ENCODE data around the gene SLC35B2. TPM values are rescaled to one million over a fixed set of nuclear protein-coding genes. Genes with fewer than 3 reads are reported as not detected.

The SLC35B2 gene
- total RNA-seq, 1 donor from 2014 or later: 77.0 TPM

- no peak for DNase-seq (ENCODE audit: extremely low spot score, unreplicated experiment)
- H3K4me3 Mint-ChIP-seq (ENCODE audit: unreplicated experiment): no peak overlapping the region
- H3K36me3 Mint-ChIP-seq (ENCODE audit: unreplicated experiment): no peaks in the 10 kb centered on the region
- H3K27ac Mint-ChIP-seq (ENCODE audit: unreplicated experiment): no peak overlapping the region
- H3K27me3 Mint-ChIP-seq (ENCODE audit: unreplicated experiment): peaks cover 59% of the 10 kb centered on the region
- no peaks in the 10 kb centered on the region for H3K4me1 Mint-ChIP-seq (ENCODE audit: unreplicated experiment)
- no peaks in the 10 kb centered on the region for H3K9me3 Mint-ChIP-seq (ENCODE audit: unreplicated experiment)
- TF ChIP-seq, protein P1, sequence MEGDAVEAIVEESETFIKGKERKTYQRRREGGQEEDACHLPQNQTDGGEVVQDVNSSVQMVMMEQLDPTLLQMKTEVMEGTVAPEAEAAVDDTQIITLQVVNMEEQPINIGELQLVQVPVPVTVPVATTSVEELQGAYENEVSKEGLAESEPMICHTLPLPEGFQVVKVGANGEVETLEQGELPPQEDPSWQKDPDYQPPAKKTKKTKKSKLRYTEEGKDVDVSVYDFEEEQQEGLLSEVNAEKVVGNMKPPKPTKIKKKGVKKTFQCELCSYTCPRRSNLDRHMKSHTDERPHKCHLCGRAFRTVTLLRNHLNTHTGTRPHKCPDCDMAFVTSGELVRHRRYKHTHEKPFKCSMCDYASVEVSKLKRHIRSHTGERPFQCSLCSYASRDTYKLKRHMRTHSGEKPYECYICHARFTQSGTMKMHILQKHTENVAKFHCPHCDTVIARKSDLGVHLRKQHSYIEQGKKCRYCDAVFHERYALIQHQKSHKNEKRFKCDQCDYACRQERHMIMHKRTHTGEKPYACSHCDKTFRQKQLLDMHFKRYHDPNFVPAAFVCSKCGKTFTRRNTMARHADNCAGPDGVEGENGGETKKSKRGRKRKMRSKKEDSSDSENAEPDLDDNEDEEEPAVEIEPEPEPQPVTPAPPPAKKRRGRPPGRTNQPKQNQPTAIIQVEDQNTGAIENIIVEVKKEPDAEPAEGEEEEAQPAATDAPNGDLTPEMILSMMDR (IDR thresholded peaks at IDR 0.05): no peak
Observed at GRCh38 chr6:44285552-44286284, 28.4 kb upstream of the SLC35B2 start.

DNA sequence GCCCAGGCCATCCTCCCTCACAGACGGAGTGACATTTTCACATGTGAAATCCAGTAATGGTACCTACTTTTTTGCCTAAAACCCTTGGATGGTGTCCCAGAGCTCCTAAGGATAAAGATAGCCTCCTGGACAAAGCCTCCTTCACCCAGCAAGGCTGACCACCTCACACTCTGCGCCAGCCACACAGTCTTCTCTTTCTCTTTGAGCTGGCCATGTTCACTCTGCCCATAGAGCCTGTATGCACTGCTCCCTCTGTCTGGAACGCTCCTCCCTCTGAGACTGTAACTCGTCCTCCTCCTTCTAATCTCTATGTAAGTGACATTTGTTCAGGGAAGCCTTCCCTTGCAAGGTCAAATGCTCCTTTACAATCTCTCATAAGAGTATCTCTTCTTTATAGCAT is 27.5 kb upstream of the SLC35B2 start:
- H3K27ac Mint-ChIP-seq (ENCODE audit: unreplicated experiment): no peak overlapping the region
- no peak overlapping the region for H3K4me3 Mint-ChIP-seq (ENCODE audit: unreplicated experiment)
- peaks cover 60% of the 10 kb centered on the region for H3K27me3 Mint-ChIP-seq (ENCODE audit: unreplicated experiment)
- no peak for DNase-seq (ENCODE audit: extremely low spot score, unreplicated experiment)
- no peaks in the 10 kb centered on the region for H3K4me1 Mint-ChIP-seq (ENCODE audit: unreplicated experiment)
- TF ChIP-seq, protein P1 (IDR thresholded peaks at IDR 0.05): no peak
- H3K36me3 Mint-ChIP-seq (ENCODE audit: unreplicated experiment): no peaks in the 10 kb centered on the region
- no peaks in the 10 kb centered on the region for H3K9me3 Mint-ChIP-seq (ENCODE audit: unreplicated experiment)

GRCh38 chr6:44284121-44284520 is 26.8 kb upstream of the SLC35B2 start:
- no peaks in the 10 kb centered on the region for H3K4me1 Mint-ChIP-seq (ENCODE audit: unreplicated experiment)
- no peaks in the 10 kb centered on the region for H3K36me3 Mint-ChIP-seq (ENCODE audit: unreplicated experiment)
- DNase-seq (ENCODE audit: extremely low spot score, unreplicated experiment): no peak
- TF ChIP-seq, protein P1 (IDR thresholded peaks at IDR 0.05): no peak
- H3K4me3 Mint-ChIP-seq (ENCODE audit: unreplicated experiment): no peak overlapping the region
- H3K27me3 Mint-ChIP-seq (ENCODE audit: unreplicated experiment): peaks cover 55% of the 10 kb centered on the region
- H3K27ac Mint-ChIP-seq (ENCODE audit: unreplicated experiment): no peak overlapping the region
- no peaks in the 10 kb centered on the region for H3K9me3 Mint-ChIP-seq (ENCODE audit: unreplicated experiment)

DNA sequence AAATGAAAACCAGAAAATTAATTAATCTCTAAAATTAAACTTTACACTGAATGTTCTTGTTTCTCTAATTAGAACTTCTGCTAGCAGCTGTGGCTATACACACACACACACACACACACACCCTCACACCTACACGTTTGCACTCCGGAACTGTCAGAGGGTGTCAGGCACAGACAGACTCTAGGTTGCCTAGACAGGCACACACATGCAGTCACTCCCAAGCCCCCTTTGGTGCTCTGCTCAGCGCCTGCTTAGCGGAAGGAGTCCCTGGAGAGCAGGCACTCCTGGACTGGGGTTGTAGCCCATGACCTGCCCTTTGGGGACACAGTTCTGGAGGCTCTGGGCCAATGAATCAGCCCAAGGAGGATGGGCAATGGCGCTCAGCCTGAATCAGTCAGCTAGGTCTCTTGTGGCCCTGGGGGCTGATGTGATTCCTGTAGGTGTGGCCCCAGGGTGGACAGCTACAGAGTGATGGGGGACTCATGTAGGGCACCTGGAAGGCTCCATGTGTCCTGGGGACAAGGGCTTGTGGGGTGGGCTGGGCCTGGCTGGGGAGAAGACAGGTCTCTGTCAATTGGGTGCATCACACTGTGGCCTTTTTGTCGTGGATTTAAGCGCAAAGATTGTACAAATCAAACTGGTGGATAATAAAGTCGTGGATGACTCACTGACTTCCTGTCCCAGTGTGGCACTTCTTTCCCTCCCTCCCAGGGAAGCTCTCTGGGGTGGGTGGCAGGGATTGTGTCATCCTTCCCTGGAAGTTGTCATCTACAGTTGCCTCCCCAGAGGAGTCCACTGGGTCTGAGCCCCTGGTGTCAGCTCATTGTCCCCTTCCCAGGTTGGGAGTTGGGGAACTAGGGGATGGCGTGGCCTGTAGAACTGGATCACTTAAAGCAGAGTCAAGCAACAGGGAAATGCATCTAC is 21.7 kb upstream of the SLC35B2 start:
- peaks cover 35% of the 10 kb centered on the region for H3K27me3 Mint-ChIP-seq (ENCODE audit: unreplicated experiment)
- no peak overlapping the region for H3K4me3 Mint-ChIP-seq (ENCODE audit: unreplicated experiment)
- H3K4me1 Mint-ChIP-seq (ENCODE audit: unreplicated experiment): no peaks in the 10 kb centered on the region
- H3K27ac Mint-ChIP-seq (ENCODE audit: unreplicated experiment): no peak overlapping the region
- no peaks in the 10 kb centered on the region for H3K9me3 Mint-ChIP-seq (ENCODE audit: unreplicated experiment)
- no peaks in the 10 kb centered on the region for H3K36me3 Mint-ChIP-seq (ENCODE audit: unreplicated experiment)
- no peak for DNase-seq (ENCODE audit: extremely low spot score, unreplicated experiment)
- TF ChIP-seq, protein P1 (IDR thresholded peaks at IDR 0.05): no peak

DNA sequence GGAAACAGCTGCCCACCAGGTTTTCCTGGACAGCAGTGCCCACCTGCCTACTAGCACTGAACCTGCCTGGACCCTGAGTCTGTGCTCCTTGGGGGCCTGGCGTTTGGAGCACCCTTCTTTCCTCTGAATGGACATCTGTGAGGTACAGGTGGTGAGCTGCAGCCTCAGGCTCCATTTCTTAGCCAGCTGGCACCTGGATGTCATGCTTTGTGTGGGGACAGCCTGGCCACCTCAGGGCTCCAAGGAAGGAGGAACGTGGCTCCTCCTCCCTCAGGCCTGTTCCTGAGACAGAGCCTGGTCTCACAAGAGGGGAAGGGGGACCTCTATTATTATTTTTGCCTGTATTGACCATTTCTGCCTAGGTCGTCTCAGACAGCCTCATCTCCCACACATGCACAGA is 21.0 kb upstream of the SLC35B2 start:
- no peaks in the 10 kb centered on the region for H3K4me1 Mint-ChIP-seq (ENCODE audit: unreplicated experiment)
- no peak overlapping the region for H3K4me3 Mint-ChIP-seq (ENCODE audit: unreplicated experiment)
- H3K36me3 Mint-ChIP-seq (ENCODE audit: unreplicated experiment): no peaks in the 10 kb centered on the region
- peaks cover 28% of the 10 kb centered on the region for H3K27me3 Mint-ChIP-seq (ENCODE audit: unreplicated experiment)
- DNase-seq (ENCODE audit: extremely low spot score, unreplicated experiment): no peak
- no peak overlapping the region for H3K27ac Mint-ChIP-seq (ENCODE audit: unreplicated experiment)
- TF ChIP-seq, protein P1 (IDR thresholded peaks at IDR 0.05): no peak
- no peaks in the 10 kb centered on the region for H3K9me3 Mint-ChIP-seq (ENCODE audit: unreplicated experiment)

Measured in osteocyte (in vitro differentiated cells).